Gastrocnemius medialis (tissue), 4 donors: ENCODE data around the gene ZMYND8.

Source experiments
- CTCF ChIP-seq, 5 experiments: fragments of 450-650 bp in 3 of 5; fragments of 200-600 bp in 2 of 5; sonication (generic) in 2 of 5; IDR thresholded peaks in 4 of 5; conservative IDR thresholded peaks in 1 of 5; 1 replicate in 4 of 5; 2 replicates in 1 of 5; pipeline ENCODE4 v1.5.1; 2016 to 2019; ENCODE audit warnings: antibody characterized with exemption in 5 of 5, mild to moderate bottlenecking in 3 of 5, moderate library complexity in 3 of 5
- POLR2A ChIP-seq, 2 donors: fragments of 450-650 bp; IDR thresholded peaks; one replicate each; pipeline ENCODE4 v1.6.1; 2017; ENCODE audit warnings: antibody characterized with exemption in 2 of 2, mild to moderate bottlenecking in 2 of 2, moderate library complexity in 2 of 2

GRCh38 chr20:47330071-47330470, 26.4 kb downstream of the ZMYND8 start:
- TF ChIP-seq CTCF (IDR thresholded peaks at IDR 0.05 in 4 of 5, conservative IDR thresholded peaks at IDR 0.05 in 1 of 5) (no peak), POLR2A (IDR thresholded peaks at IDR 0.05) (no peak)
